ENCODE data around the gene BARX1. TPM values are rescaled to one million over a fixed set of nuclear protein-coding genes. Genes with fewer than 3 reads are reported as not detected.

BARX1 gene
- total RNA-seq, 1 donor = 15.6 TPM

GRCh38 chr9:93911136-93911745 is 43.9 kb downstream of the BARX1 start:
- H4K20me1 ChIP-seq (ENCODE audit: insufficient read depth, low read length) = no peaks in the 10 kb centered on the region
- TF ChIP-seq CTCF (IDR thresholded peaks at IDR 0.05; ENCODE audit: extremely low read depth, low read depth, low read length) = no peak
- no peaks in the 10 kb centered on the region for H3K9me3 ChIP-seq (ENCODE audit: low read depth, low read length)
- H3K27me3 ChIP-seq (ENCODE audit: insufficient read depth, low read length) = no peaks in the 10 kb centered on the region
- H3K4me2 ChIP-seq (ENCODE audit: insufficient read depth, low read length) = no peak overlapping the region
- DNase-seq (ENCODE audit: insufficient read length, low spot score, missing footprints) = peak; percentile 46
- no peaks in the 10 kb centered on the region for H3K36me3 ChIP-seq (ENCODE audit: insufficient read depth, low read length)
- H3K27ac ChIP-seq (ENCODE audit: low read depth, low read length) = no peak overlapping the region
- H3K79me2 ChIP-seq (ENCODE audit: insufficient read depth, low read length) = no peaks in the 10 kb centered on the region
- no peak overlapping the region for H3K4me3 ChIP-seq (ENCODE audit: insufficient read depth, low read length)
- no peak overlapping the region for H2AFZ ChIP-seq (ENCODE audit: low read length)
- no peaks in the 10 kb centered on the region for H3K4me1 ChIP-seq (ENCODE audit: insufficient read depth, low read length)

DNA sequence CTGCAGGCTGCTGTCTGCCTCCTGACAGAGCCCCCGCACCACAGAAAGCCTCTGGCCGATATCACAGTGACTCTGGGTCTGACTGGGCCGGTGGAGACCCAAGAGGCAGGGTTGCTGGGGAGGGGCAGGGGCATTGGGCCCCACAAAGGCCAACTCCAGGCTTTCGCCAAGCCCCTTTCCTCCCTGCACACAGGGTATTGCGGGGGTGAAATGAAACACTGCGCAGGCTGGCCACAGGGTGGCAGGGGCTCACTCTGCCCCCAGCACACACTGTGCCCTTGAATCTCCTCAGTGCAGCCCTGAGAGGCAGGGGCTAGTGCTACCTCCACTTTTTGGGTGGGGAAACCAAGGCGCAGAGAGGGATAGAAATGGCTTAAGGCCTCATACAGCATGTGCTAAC is 44.6 kb downstream of the BARX1 start:
- Histone ChIP-seq H3K27ac (ENCODE audit: low read depth, low read length) (no peak overlapping the region), H2AFZ (ENCODE audit: low read length) (no peak overlapping the region), H3K4me3 (ENCODE audit: insufficient read depth, low read length) (no peak overlapping the region), H3K4me1 (ENCODE audit: insufficient read depth, low read length) (no peaks in the 10 kb centered on the region), H4K20me1 (ENCODE audit: insufficient read depth, low read length) (no peaks in the 10 kb centered on the region), H3K4me2 (ENCODE audit: insufficient read depth, low read length) (no peak overlapping the region), H3K9me3 (ENCODE audit: low read depth, low read length) (no peaks in the 10 kb centered on the region), H3K79me2 (ENCODE audit: insufficient read depth, low read length) (no peaks in the 10 kb centered on the region), H3K27me3 (ENCODE audit: insufficient read depth, low read length) (no peaks in the 10 kb centered on the region), H3K36me3 (ENCODE audit: insufficient read depth, low read length) (no peaks in the 10 kb centered on the region)
- TF ChIP-seq CTCF (IDR thresholded peaks at IDR 0.05; ENCODE audit: extremely low read depth, low read depth, low read length) = no peak
- peak; percentile 58 for DNase-seq (ENCODE audit: insufficient read length, low spot score, missing footprints)

DNA sequence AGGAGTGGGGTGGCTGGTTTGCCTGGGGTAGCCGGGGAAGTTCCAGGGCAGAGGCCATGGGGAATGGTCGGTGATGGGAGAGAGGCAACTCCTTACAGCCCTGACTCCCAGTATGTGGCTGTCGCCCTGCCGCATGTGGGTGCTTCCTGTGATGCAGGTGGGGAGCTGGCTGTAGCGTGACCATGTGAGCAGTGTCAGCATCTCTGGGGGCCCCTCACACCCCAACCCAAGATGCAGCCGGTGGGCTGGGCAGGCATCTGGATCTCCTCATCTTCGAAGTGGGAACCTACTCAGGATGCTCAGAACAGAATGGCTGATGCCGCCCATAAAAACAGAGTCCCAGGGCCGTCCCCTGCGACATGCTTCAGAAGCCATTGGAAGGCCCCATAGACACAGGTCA is 45.0 kb downstream of the BARX1 start:
- H3K9me3 ChIP-seq (ENCODE audit: low read depth, low read length) = no peaks in the 10 kb centered on the region
- no peak overlapping the region for H3K4me2 ChIP-seq (ENCODE audit: insufficient read depth, low read length)
- no peaks in the 10 kb centered on the region for H3K36me3 ChIP-seq (ENCODE audit: insufficient read depth, low read length)
- H3K4me3 ChIP-seq (ENCODE audit: insufficient read depth, low read length) = no peak overlapping the region
- no peaks in the 10 kb centered on the region for H4K20me1 ChIP-seq (ENCODE audit: insufficient read depth, low read length)
- no peak overlapping the region for H3K27ac ChIP-seq (ENCODE audit: low read depth, low read length)
- H3K79me2 ChIP-seq (ENCODE audit: insufficient read depth, low read length) = no peaks in the 10 kb centered on the region
- no peaks in the 10 kb centered on the region for H3K27me3 ChIP-seq (ENCODE audit: insufficient read depth, low read length)
- DNase-seq (ENCODE audit: insufficient read length, low spot score, missing footprints) = peak; percentile 21
- TF ChIP-seq CTCF (IDR thresholded peaks at IDR 0.05; ENCODE audit: extremely low read depth, low read depth, low read length) = no peak
- H3K4me1 ChIP-seq (ENCODE audit: insufficient read depth, low read length) = no peaks in the 10 kb centered on the region
- no peak overlapping the region for H2AFZ ChIP-seq (ENCODE audit: low read length)

GRCh38 chr9:93909242-93909616 is 45.9 kb downstream of the BARX1 start:
- no peak for TF ChIP-seq CTCF (IDR thresholded peaks at IDR 0.05; ENCODE audit: extremely low read depth, low read depth, low read length)
- H3K36me3 ChIP-seq (ENCODE audit: insufficient read depth, low read length) = no peaks in the 10 kb centered on the region
- no peaks in the 10 kb centered on the region for H3K27me3 ChIP-seq (ENCODE audit: insufficient read depth, low read length)
- H3K27ac ChIP-seq (ENCODE audit: low read depth, low read length) = no peak overlapping the region
- no peak overlapping the region for H3K4me2 ChIP-seq (ENCODE audit: insufficient read depth, low read length)
- DNase-seq (ENCODE audit: insufficient read length, low spot score, missing footprints) = peak; percentile 3
- H3K9me3 ChIP-seq (ENCODE audit: low read depth, low read length) = no peaks in the 10 kb centered on the region
- no peaks in the 10 kb centered on the region for H3K79me2 ChIP-seq (ENCODE audit: insufficient read depth, low read length)
- no peaks in the 10 kb centered on the region for H4K20me1 ChIP-seq (ENCODE audit: insufficient read depth, low read length)
- H3K4me3 ChIP-seq (ENCODE audit: insufficient read depth, low read length) = no peak overlapping the region
- H3K4me1 ChIP-seq (ENCODE audit: insufficient read depth, low read length) = no peaks in the 10 kb centered on the region
- H2AFZ ChIP-seq (ENCODE audit: low read length) = no peak overlapping the region

All from osteoblast (primary cell).